H9 (cell line): Measurements from ENCODE around the gene DNM1. TPM values are rescaled to one million over a fixed set of nuclear protein-coding genes. Genes with fewer than 3 reads are reported as not detected.

Source experiments
- DNase-seq: peaks from one replicate; pipeline ENCODE4 v3.0.0-alpha.2; 2017
- H2AFZ ChIP-seq: one replicate; pipeline ENCODE4 v1.6.1; 2013; ENCODE audit warnings: mild to moderate bottlenecking, low read length, control low read depth, moderate library complexity
- H2AK5ac ChIP-seq: 2 replicates; pipeline ENCODE4 v1.6.1; 2013; ENCODE audit warnings: low read length, control low read depth, mixed read lengths; ENCODE audit not compliant: insufficient read length
- H2BK120ac ChIP-seq: one replicate; pipeline ENCODE4 v1.6.1; 2013; ENCODE audit warnings: low read depth, mild to moderate bottlenecking, low read length, control low read depth, inconsistent platforms; ENCODE audit not compliant: poor library complexity, severe bottlenecking
- H2BK12ac ChIP-seq: 2 replicates; pipeline ENCODE4 v1.6.1; 2013; ENCODE audit warnings: low read length, control low read depth, mixed read lengths, low read depth; ENCODE audit not compliant: insufficient read length
- H2BK15ac ChIP-seq: 2 replicates; pipeline ENCODE4 v1.6.1; 2013; ENCODE audit warnings: low read depth, low read length, control low read depth
- H2BK20ac ChIP-seq: one replicate; pipeline ENCODE4 v1.6.1; 2013; ENCODE audit warnings: low read depth, mild to moderate bottlenecking, low read length, control low read depth, inconsistent platforms; ENCODE audit not compliant: poor library complexity, severe bottlenecking
- H2BK5ac ChIP-seq: 2 replicates; pipeline ENCODE4 v1.6.1; 2013; ENCODE audit warnings: low read length, control low read depth, mixed read lengths; ENCODE audit not compliant: insufficient read length
- H3K14ac ChIP-seq: 2 replicates; pipeline ENCODE4 v1.6.1; 2013; ENCODE audit warnings: low read length, control low read depth; ENCODE audit not compliant: insufficient read depth
- H3K18ac ChIP-seq: 2 replicates; pipeline ENCODE4 v1.6.1; 2013; ENCODE audit warnings: low read depth, mild to moderate bottlenecking, mixed read lengths, low read length, control low read depth; ENCODE audit not compliant: insufficient read length
- H3K23ac ChIP-seq: 2 replicates; pipeline ENCODE4 v1.6.1; 2013; ENCODE audit warnings: low read length, control low read depth, mixed read lengths, low read depth; ENCODE audit not compliant: insufficient read length
- H3K23me2 ChIP-seq: 2 replicates; pipeline ENCODE4 v1.6.1; 2013; ENCODE audit warnings: low read depth, mild to moderate bottlenecking, mixed read lengths, low read length, control low read depth; ENCODE audit not compliant: insufficient read length, poor library complexity, severe bottlenecking
- H3K27ac ChIP-seq: 2 replicates; pipeline ENCODE4 v1.5.1; 2013; ENCODE audit warnings: low read length, control low read depth, mixed read lengths, low read depth; ENCODE audit not compliant: insufficient read length
- H3K27me3 ChIP-seq: 2 replicates; pipeline ENCODE4 v1.6.1; 2013; ENCODE audit warnings: low read length, control low read depth, inconsistent platforms; ENCODE audit not compliant: insufficient read depth
- H3K4ac ChIP-seq: 2 replicates; pipeline ENCODE4 v1.6.1; 2013; ENCODE audit warnings: low read depth, mild to moderate bottlenecking, control low read depth, inconsistent platforms, low read length, moderate library complexity
- H3K4me1 ChIP-seq: 2 replicates; pipeline ENCODE4 v1.6.1; 2013; ENCODE audit warnings: low read length, control low read depth, inconsistent platforms; ENCODE audit not compliant: insufficient read depth
- H3K4me2 ChIP-seq: 2 replicates; pipeline ENCODE4 v1.6.1; 2013; ENCODE audit warnings: low read length, control low read depth, mixed read lengths; ENCODE audit not compliant: insufficient read length, insufficient read depth
- H3K56ac ChIP-seq: 2 replicates; pipeline ENCODE4 v1.6.1; 2013; ENCODE audit warnings: low read depth, mild to moderate bottlenecking, mixed read lengths, low read length, control low read depth; ENCODE audit not compliant: insufficient read length
- H3K79me1 ChIP-seq: 2 replicates; pipeline ENCODE4 v1.6.1; 2013; ENCODE audit warnings: low read depth, mild to moderate bottlenecking, moderate library complexity, low read length, control low read depth, inconsistent platforms; ENCODE audit not compliant: insufficient read depth, poor library complexity, severe bottlenecking
- H3K79me2 ChIP-seq: 2 replicates; pipeline ENCODE4 v1.6.1; 2013; ENCODE audit warnings: low read length, control low read depth, inconsistent platforms; ENCODE audit not compliant: insufficient read depth
- H3K9ac ChIP-seq: 2 replicates; pipeline ENCODE4 v1.6.1; 2013; ENCODE audit warnings: low read length, control low read depth, mixed read lengths; ENCODE audit not compliant: insufficient read length; ENCODE audit errors: extremely low read depth
- H3K9me3 ChIP-seq: one replicate; pipeline ENCODE4 v1.6.1; 2013; ENCODE audit warnings: low read depth, low read length, inconsistent platforms; ENCODE audit not compliant: control insufficient read depth
- H3T11ph ChIP-seq: one replicate; pipeline ENCODE4 v1.6.1; 2013; ENCODE audit warnings: mild to moderate bottlenecking, low read length, control low read depth, inconsistent platforms
- H4K20me1 ChIP-seq: one replicate; pipeline ENCODE4 v1.6.1; 2013; ENCODE audit not compliant: control insufficient read depth, insufficient read length, insufficient read depth
- H4K5ac ChIP-seq: 2 replicates; pipeline ENCODE4 v1.6.1; 2013; ENCODE audit warnings: low read depth, mild to moderate bottlenecking, mixed read lengths, low read length, control low read depth; ENCODE audit not compliant: insufficient read length
- H4K8ac ChIP-seq: replicated peaks from 2 replicates; pipeline ENCODE4 v1.6.1; 2013; ENCODE audit warnings: low read length, control low read depth, mixed read lengths, low read depth; ENCODE audit not compliant: insufficient read length
- H4K91ac ChIP-seq: 2 replicates; pipeline ENCODE4 v1.6.1; 2013; ENCODE audit warnings: low read depth, mild to moderate bottlenecking, moderate library complexity, mixed read lengths, low read length, control low read depth; ENCODE audit not compliant: insufficient read length
- H3K27ac Mint-ChIP-seq, 3 experiments: 2 replicates in 2 of 3; 3 replicates in 1 of 3; pipeline ENCODE4 v1.8.0; 2020 to 2021; ENCODE audit warnings: mixed read lengths in 3 of 3, mild to moderate bottlenecking in 1 of 3, moderate library complexity in 1 of 3
- H3K27me3 Mint-ChIP-seq: 2 replicates; pipeline ENCODE4 v1.8.0; 2021; ENCODE audit warnings: low read depth, mild to moderate bottlenecking, moderate library complexity, mixed read lengths
- H3K36me3 Mint-ChIP-seq, 3 experiments: 2 replicates in 2 of 3; 3 replicates in 1 of 3; pipeline ENCODE4 v1.8.0; 2020 to 2021; ENCODE audit warnings: low read depth in 3 of 3, mixed read lengths in 3 of 3; ENCODE audit not compliant: insufficient read depth in 1 of 3
- H3K4me1 Mint-ChIP-seq, 2 experiments: 2 replicates each; pipeline ENCODE4 v1.8.0; 2020; ENCODE audit warnings: mixed read lengths in 2 of 2
- H3K4me3 Mint-ChIP-seq, 2 experiments: 2 replicates in 1 of 2; 3 replicates in 1 of 2; pipeline ENCODE4 v1.8.0; 2020 to 2021; ENCODE audit warnings: mild to moderate bottlenecking in 2 of 2, mixed read lengths in 2 of 2, moderate library complexity in 1 of 2
- H3K9me3 Mint-ChIP-seq, 2 experiments: 2 replicates in 1 of 2; 3 replicates in 1 of 2; pipeline ENCODE4 v1.8.0; 2020; ENCODE audit warnings: mild to moderate bottlenecking in 2 of 2, mixed read lengths in 2 of 2, moderate library complexity in 1 of 2
- CTCF ChIP-seq: fragments of 200-600 bp; sonication (generic); conservative IDR thresholded peaks from 3 replicates; pipeline ENCODE4 v1.8.0; 2021; ENCODE audit warnings: antibody characterized with exemption, mild to moderate bottlenecking
- WGBS: extraction: QIAGEN DNeasy Blood & Tissue Kit; methylation state at CpG from one replicate; pipeline ENCODE4 v1.1.7; 2013; ENCODE audit warnings: missing lambda C conversion rate, low lambda C conversion rate, mixed read lengths; ENCODE audit not compliant: insufficient read length; ENCODE audit errors: extremely low coverage; 5-methylcytosine and 5-hydroxymethylcytosine counted together
- total RNA-seq: library from RNA; stranded (reverse); gene quantifications from 2 replicates; pipeline ENCODE4 v1.2.1, GENCODE V29; 2021

Gene DNM1
- total RNA-seq, 1 experiment from 2014 or later: 58.0 TPM

- Histone ChIP-seq H3T11ph (no peak overlapping the region), H3K14ac (no peak overlapping the region), H3K79me2 (peaks cover 3% of the 10 kb centered on the region), H3K4ac (no peak overlapping the region), H3K4me2 (peak overlapping the region; percentile 58), H2AFZ (no peak overlapping the region), H2BK20ac (no peak overlapping the region), H2BK5ac (no peak overlapping the region), H2BK12ac (no peak overlapping the region), H2AK5ac (no peak overlapping the region), H4K8ac (no peak overlapping the region), H4K20me1 (no peaks in the 10 kb centered on the region), H3K79me1 (no peaks in the 10 kb centered on the region), H3K27me3 (no peaks in the 10 kb centered on the region), H3K9ac (no peak overlapping the region), H3K56ac (no peak overlapping the region), H2BK120ac (no peak overlapping the region), H4K5ac (no peak overlapping the region), H3K4me1 (peaks cover 5% of the 10 kb centered on the region; the same call in 1 of the 2 replicates), H2BK15ac (no peak overlapping the region), H3K27ac (no peak overlapping the region), H3K23me2 (peaks cover 4% of the 10 kb centered on the region), H3K9me3 (no peaks in the 10 kb centered on the region), H3K23ac (no peak overlapping the region), H4K91ac (no peak overlapping the region), H3K18ac (no peak overlapping the region)
- DNase-seq: no peak
- peaks cover 6% of the 10 kb centered on the region for H3K27me3 Mint-ChIP-seq
- no peak for TF ChIP-seq CTCF
- peaks cover 18 to 28% (median 21%) of the 10 kb centered on the region in 3 experiments for H3K36me3 Mint-ChIP-seq
- H3K4me3 Mint-ChIP-seq: peak overlapping the region; percentile 77 to 83
- H3K4me1 Mint-ChIP-seq: peaks cover 20 to 35% of the 10 kb centered on the region in 2 experiments
- peak overlapping the region in 1 of 3 experiments; percentile 77; a peak in 1 of 7 replicates for H3K27ac Mint-ChIP-seq
- WGBS: no CpG with 5 or more reads among the region's 8 CpGs
- no peaks in the 10 kb centered on the region; a peak in 1 of 5 replicates for H3K9me3 Mint-ChIP-seq
Observed at GRCh38 chr9:128249558-128249907, 46.4 kb downstream of the DNM1 start.
